NCI-H460 (cell line): ENCODE measurements around the gene GADL1. TPM values are rescaled to one million over a fixed set of nuclear protein-coding genes. Genes with fewer than 3 reads are reported as not detected.

Experiments
- DNase-seq: peaks from one replicate; pipeline ENCODE4 v3.0.0-alpha.2; 2016; ENCODE audit warnings: low read depth; ENCODE audit errors: extremely low read depth
- polyA plus RNA-seq: library from polyadenylated mRNA; depleted of rRNA; stranded (reverse); fragments of >200 nt; gene quantifications from 2 replicates; pipeline ENCODE4 v1.2.3, GENCODE V29; 2014; cell fraction: nucleus; rRNA removed
- total RNA-seq: library from RNA; depleted of rRNA; stranded (reverse); fragments of >200 nt; shearing (Covaris generic); gene quantifications from 2 replicates; pipeline ENCODE4 v1.2.3, GENCODE V29; 2014; rRNA removed

GADL1 gene, protein sequence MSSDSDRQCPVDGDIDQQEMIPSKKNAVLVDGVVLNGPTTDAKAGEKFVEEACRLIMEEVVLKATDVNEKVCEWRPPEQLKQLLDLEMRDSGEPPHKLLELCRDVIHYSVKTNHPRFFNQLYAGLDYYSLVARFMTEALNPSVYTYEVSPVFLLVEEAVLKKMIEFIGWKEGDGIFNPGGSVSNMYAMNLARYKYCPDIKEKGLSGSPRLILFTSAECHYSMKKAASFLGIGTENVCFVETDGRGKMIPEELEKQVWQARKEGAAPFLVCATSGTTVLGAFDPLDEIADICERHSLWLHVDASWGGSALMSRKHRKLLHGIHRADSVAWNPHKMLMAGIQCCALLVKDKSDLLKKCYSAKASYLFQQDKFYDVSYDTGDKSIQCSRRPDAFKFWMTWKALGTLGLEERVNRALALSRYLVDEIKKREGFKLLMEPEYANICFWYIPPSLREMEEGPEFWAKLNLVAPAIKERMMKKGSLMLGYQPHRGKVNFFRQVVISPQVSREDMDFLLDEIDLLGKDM
- not detected in 2 replicates for total RNA-seq
- polyA plus RNA-seq: not detected in 2 replicates

DNA sequence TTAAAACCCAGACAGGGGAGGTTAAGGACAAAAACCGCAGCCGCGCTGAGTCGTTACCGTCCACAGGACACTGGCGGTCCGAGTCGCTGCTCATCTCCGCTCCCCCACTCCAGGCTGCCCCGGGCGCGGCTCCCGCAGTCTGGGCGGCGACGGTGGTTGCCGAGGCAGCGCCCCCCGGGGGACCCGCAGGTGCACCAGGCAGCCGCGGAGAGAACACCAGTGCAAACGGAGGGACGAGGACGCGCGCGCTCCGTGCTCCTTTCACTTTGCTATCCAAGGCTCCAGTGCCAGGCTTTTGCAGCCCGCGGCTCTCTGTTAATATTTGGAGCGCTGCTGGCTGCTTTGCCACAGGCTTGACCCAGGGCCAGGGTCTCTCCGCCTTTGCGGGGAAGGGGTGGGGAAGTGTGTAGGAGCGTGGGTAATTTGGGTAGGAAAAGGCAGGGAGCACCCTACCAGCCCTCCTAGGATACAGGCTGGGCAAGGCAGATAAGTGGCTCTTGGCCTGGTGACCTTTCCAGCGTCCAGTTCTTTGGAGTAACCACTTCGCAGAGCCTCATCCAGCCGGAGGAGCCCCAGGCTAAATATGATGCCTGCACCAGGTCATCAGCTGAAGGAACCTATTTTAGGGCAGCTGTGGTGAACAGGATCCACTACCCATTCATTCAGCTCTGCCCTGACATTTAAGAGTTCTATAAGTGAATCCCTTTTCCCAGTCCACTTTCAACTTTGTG lies at the start of gene GADL1:
Gene GADL1 (minus strand): TSS at position 141 of the 731 bp plus-strand sequence. CDS start 47 bp downstream, at position 94.
- DNase-seq: no peak

DNA sequence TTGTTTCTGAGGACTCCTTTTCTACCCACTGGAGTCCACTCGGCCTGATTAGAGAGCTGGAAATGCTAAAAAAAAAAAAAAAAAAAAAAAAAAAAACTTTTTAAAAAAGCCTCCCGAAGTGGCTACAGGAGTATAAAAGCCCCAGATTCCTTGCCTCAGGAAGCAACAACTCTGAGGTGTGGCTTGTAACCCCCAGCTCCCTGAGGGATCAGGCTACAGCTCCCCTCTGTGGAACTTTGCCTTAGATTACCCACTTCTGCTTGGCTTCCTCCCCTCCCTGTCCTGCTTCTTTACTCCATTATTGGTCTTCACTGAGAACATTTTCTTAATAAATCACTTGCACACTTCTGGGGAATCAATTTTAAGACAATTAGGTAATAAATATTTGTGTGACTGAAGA lies 49.7 kb upstream of the GADL1 start:
- DNase-seq: no peak

DNA sequence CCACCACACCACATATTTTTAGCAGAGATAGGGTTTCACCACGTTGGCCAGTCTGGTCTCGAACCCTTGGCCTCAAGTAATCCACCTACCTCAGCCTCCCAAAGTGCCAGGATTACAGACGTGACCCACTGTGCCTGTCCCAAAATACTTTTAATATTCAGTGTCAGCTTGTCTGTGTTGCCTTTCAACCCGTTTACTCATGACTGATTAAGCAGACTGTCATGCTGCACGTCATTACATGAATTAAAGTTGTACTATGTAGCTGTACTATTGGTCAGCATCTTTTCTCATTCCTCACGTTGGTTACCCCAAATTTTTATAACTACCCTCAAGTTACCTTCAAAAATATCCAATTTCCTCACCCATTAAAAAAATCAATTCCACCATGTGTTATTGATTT lies 48.7 kb upstream of the GADL1 start:
- DNase-seq: no peak

DNA sequence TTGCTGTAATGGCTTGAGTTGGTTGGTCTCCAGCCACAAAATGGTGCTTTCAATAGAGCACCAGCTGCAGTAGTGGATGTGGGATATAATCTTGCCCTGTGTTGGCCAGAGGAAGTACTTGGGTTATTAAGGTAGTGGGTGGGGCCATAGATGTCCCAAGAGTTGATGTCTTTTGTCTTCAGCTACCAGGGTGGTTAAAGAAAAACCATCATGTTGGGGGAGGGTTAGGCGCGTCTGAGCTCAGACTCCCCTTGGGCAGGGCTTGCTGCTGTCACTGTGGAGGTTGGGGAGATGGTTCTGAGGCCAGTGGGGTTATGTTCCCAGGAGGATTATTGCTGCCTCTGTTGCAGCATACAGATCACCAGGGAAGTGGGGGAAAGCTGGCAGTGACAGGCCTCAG lies 46.9 kb upstream of the GADL1 start:
- DNase-seq: no peak

DNA sequence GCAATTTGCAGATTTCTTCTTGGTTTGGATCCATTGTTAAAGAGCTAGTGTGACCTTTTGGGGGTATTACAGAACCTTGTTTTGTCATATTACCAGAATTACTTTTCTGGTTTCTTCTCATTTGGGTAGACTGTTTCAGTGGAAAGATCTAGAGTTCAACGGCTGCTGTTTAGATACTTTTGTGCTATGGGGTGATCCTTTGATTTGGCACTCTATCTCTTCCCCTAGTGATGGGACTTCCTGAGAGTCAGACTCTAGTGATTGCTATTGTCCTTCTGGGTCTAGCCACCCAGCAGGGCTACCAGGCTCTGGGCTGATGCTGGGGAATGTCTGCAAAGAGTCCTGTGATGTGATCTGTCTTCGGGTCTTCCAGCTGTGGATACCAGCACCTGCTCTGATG lies 46.3 kb upstream of the GADL1 start:
- no peak for DNase-seq

DNA sequence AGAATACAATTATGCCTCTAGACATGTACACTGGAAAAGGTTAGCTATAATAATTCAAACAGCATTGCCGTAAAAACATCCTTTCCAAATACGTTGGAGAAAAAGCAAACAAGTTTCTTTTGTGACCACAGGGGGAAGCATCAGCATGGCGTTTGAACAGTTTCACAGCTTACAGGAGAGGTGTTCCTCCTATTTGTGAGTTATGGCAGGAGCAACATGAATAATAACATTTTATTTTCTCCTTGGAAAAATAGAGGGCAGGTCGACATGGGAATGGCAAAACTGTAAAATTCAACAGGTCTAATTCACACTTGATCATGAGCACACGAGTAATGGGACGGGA lies 39.7 kb upstream of the GADL1 start:
- DNase-seq: peak; percentile 0

DNA sequence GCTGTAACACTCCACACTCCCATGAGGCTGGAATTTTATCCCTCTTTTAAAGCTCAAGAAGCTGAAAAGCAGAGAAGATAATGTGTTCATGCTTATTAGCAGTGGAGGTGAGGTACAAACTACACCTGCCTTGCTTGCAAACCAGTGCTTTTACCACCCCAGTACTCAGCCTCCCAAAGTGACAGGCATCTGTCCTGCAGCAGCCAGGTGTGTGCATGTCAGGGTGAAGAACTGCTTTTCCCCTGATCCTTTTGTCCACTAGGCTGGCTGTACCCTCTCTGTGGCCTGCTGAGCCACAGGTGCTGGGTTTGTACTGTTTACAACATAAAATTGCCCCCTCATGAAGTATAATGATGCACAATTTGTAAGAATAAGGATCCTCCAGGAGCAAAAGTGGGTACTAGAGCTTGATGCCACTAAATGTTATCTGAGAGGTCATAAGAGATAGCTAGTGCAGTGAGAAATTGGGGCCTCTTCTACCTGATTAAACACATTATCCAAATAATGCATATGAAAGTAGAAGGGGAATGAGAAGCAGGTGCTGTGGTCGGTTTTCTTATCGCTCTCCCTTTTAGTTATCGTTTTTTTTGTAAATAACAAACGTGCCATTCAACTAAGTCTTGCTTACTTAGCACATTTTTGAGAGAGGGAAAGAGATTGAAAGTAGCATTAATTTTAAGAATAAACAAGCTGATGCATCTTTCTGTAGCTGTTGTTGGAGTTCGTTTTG lies 39.2 kb upstream of the GADL1 start:
- DNase-seq: no peak

DNA sequence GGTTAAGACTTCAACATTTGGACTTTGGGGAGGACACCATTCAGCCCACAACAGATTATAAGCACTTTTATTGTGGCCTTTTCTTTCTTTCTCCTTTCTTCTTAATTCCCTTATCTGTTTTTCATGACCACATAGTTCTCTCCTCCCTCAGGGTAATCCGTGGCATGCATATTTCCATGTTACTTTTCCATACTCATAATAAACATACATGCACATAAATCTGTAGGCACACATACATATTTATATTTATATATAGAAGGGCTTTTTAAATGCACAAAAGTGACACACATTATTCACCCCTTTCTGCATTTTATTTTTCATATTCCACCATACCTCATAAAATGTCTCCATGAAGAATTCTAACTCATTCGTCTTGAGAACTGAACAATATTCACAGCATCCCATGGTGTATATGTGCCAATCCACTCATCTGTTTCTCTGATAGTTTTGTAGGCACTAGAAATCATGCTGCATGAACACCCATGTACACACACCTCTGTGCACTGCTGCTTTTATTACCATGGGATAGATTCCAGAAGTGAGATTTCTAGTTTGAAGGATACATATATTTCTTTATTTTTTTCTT lies 38.1 kb upstream of the GADL1 start:
- DNase-seq: no peak

DNA sequence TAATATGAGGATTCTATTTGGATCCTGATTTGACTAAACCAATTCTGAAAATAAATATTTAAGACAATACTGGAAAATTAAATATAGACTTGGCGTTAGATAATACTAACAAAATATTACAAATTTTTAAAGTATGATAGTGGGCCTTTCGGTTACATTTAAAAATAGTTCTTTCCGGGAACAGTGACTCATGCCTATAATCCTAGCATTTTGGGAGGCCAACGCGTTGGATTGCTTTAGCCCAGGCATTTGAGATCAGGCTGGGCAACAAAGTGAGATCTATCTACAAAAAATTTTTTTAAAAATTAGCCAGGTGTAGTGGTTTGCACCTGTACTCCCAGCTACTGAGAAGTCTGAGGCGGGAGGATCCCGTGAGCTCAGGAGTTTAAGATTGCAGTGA lies 30.3 kb upstream of the GADL1 start:
- no peak for DNase-seq

DNA sequence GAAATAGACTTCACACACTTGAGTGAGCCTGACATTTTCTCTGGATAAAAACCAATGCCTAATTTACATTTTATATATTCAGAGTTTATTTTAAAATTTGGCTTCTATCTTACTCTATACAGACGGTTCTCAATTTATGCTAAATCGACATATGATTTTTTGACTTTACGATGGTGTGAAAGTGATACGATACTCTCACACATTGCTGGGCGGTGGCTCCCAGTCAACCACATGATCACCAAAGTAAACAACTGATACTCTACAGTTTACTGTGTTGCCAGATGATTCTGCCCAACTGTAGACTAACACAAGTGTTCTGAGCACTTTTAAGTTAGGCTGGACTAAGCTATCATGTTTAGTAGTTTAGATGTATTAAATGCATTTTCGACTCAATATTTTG lies 25.1 kb upstream of the GADL1 start:
- no peak for DNase-seq

DNA sequence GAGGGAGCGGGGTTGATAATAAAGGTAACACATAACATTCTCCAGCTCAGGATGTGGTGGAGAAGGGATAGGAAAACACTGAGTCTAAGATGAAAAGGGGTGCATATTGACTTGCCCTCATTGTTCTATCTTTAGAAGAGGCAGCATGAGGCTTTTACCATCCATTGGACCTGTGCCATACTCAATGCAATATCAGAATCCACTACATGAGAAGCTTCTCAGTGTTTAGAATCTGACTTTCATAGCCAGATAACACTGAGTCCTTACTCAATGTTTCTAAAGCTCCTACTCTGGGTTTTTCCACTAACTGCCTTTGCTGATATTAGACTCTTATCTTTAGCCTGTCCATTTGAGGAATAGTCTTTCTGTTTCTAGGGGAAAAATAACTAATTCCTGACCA lies 24.3 kb upstream of the GADL1 start:
- no peak for DNase-seq

DNA sequence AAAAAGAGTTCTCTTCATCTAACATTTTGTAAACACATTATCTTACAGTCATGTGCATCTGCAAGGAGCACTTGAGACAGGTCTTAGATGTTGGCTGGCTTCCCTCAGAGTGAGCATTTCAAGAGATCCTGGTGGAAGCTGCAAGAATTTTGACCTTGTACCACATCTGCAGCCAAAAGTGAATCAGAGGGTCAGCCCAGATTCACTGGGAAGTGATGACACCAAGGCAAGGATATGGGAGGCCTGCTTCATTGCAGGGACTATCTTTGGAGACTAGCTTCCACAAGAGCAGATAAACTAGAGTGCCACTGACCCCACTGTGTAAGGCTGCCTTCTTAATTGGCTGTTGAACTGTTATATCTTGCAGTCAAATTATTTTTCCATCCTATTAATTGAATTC lies 21.3 kb upstream of the GADL1 start:
- DNase-seq: no peak

DNA sequence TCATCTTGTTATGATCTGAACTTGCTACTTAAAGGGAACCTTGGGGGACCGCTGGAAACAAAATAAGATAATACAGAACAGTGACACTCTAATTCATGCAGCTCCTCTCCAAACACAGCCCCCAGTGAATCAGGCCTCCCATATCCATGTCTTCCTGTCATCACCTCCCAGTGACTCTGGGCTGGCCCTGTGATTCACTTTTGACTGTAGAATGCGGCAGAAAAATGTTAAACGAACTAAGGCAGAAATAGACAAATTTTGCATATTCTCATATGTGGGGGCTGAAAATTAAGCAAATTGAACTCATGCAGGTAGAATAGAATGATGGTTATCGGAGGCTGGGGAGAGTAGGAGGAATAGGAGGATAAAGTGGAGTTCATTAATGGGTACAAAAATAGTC lies 20.2 kb upstream of the GADL1 start:
- DNase-seq: no peak

DNA sequence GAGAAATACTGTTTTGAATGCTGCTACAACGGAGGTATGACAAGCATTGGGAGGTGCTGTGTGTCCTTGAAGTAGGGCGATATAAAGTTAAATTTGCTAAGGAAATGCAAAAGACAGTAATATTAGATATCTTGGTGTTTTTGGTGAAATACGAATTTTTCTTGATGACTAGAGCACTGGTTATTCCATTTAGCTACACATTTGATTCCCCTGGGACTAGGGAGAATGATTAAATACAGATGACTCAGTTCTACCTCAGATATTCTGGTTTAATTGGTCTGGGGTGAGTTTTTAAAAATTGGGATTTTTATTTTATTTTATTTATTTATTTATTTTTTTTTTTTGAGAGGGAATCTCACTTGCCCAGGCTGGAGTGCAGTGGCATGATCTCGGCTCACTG lies 18.7 kb upstream of the GADL1 start:
- no peak for DNase-seq

DNA sequence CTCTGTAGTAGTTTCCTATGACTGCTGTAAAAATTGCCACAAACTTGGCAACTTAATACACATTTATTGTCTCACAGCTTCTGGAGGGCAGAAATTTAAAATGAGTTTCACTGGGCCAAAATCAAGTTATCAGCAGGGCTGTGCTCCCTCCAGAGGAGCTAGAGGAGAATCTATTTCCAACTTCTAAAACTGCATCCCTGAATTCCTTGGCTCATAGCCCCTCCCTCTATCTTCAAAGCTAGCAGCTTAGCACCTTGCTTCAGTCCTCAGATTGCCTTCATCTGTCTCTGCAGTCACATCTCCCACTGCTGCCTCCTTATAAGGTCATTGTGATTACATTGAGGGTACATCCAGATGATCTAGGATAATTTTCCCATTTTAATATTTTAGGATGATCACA lies 17.8 kb upstream of the GADL1 start:
- DNase-seq: no peak

DNA sequence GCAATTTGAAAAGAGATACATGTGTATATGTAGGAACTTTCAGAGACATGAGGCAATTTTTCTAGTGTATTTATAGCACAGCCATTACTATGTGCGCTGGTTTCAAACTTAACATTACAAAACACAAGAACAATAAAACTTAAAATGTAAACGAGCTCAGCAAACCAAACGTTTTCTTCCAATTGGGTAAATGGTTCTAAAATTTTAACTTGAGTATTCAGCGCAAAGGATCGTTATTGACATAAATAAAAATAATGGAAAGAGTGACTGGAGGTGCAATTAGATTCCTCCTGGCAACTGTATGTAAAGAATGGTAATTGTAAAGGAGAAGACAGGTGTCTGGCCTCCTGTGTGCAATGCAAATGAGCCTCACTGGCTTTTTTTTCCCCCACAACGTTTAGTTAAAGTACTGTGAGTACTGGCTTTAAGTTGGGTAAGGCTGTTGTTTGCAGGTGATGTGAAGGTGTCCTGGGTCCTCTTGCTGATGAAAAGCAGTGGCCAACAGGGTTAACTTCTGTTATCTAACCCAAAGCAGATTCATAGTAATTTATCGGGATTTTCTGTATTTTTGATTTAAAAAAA lies 14.1 kb upstream of the GADL1 start:
- DNase-seq: no peak

DNA sequence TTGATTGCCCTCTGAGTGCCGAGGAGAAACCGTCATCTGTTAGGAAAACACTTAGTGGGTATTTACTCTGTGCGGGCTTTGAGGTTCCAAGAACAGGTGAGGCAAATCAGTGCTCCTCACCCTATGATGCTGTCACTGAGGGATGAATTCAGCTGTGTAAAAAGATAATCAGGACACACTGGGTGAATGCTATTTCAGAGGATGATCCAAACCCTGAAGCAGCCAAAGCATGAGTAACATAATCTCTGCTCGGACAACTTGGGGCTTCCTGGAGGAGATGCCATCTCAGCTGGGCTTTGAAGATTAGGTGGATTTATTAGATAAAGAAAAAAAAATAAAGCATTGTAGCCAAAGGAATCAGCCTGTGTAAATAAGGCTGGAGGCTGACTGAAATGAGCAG lies 10.5 kb upstream of the GADL1 start:
- no peak for DNase-seq

DNA sequence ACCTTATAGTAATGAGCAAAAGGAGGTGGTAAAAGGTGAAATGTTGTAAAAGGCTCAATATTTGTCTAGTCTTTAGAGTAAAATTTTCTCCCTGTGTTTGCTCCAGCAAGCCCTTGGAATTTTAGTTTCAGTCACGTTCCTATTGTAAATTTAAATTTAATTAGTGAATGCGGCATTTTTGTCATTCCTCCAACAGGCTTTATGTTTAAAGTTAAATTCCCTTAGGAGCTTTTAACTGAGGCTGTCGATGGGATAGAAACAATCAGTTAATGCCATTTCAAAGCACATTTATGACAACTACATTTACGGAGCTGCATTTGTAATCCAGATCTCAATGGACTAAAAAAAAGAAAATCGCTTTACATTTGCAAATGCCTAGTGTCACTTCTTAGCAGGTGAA lies 868 bp upstream of the GADL1 start:
- DNase-seq: no peak

DNA sequence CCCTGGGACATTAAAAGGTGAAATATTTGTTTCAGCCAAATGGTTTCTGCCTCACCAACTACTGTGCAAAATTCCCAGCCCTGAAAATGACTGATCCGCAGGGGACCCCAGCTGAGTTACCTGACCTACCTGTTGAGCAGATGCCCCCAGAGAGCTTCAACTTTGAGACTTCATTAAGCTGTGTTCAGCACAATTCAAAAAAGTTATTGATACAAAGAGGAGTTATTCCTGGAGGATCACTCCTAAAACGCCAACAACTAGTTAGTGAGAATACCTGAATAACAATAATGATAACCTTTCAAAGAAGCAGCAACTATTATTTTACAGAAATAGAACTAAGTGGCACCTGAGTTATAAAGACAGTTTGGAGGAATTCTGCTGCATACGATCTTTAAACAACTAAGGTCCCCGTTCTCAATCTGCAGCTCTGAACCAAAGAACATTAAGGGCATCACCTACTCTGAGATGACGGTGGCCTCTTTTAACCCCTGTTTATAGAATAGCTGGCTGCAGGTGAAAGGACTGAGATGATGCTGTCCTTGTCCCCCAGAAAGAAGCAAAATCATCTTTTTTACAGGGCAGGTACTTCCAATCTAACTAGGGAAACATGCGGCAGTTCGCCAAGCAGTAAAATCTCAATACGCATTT lies 659 bp downstream of the GADL1 start:
- no peak for DNase-seq

DNA sequence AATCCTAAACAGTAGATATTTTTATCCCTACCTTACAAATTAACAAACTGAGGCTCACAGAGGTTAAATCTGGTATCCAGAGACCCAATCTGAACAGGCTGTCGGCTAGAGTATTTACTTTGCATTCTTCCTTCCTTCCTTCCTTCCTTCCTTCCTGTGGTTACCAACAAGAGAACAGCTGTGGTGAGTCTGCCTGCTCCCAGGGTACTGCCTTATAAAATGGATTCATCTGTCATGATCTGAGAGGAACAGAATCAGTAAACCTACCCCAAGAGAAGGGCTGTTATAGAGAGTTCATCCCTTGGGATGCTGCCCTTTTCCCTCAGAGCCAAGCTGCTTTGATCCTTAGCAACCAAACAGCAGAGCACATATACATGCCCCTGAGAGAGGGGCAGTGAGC lies 3.6 kb downstream of the GADL1 start:
- DNase-seq: no peak
